H9 (cell line): ENCODE results near the gene ZNF683. TPM values are rescaled to one million over a fixed set of nuclear protein-coding genes. Genes with fewer than 3 reads are reported as not detected.
A peak's percentile ranks its signal among the peaks of the same experiment; 100 is the strongest.

Source experiments
- DNase-seq: peaks from one replicate; pipeline ENCODE4 v3.0.0-alpha.2; 2017
- H2AFZ ChIP-seq: one replicate; pipeline ENCODE4 v1.6.1; 2013; ENCODE audit warnings: mild to moderate bottlenecking, low read length, control low read depth, moderate library complexity
- H2AK5ac ChIP-seq: 2 replicates; pipeline ENCODE4 v1.6.1; 2013; ENCODE audit warnings: low read length, control low read depth, mixed read lengths; ENCODE audit not compliant: insufficient read length
- H2BK120ac ChIP-seq: one replicate; pipeline ENCODE4 v1.6.1; 2013; ENCODE audit warnings: low read depth, mild to moderate bottlenecking, low read length, control low read depth, inconsistent platforms; ENCODE audit not compliant: poor library complexity, severe bottlenecking
- H2BK12ac ChIP-seq: 2 replicates; pipeline ENCODE4 v1.6.1; 2013; ENCODE audit warnings: low read length, control low read depth, mixed read lengths, low read depth; ENCODE audit not compliant: insufficient read length
- H2BK15ac ChIP-seq: 2 replicates; pipeline ENCODE4 v1.6.1; 2013; ENCODE audit warnings: low read depth, low read length, control low read depth
- H2BK20ac ChIP-seq: one replicate; pipeline ENCODE4 v1.6.1; 2013; ENCODE audit warnings: low read depth, mild to moderate bottlenecking, low read length, control low read depth, inconsistent platforms; ENCODE audit not compliant: poor library complexity, severe bottlenecking
- H2BK5ac ChIP-seq: 2 replicates; pipeline ENCODE4 v1.6.1; 2013; ENCODE audit warnings: low read length, control low read depth, mixed read lengths; ENCODE audit not compliant: insufficient read length
- H3K14ac ChIP-seq: 2 replicates; pipeline ENCODE4 v1.6.1; 2013; ENCODE audit warnings: low read length, control low read depth; ENCODE audit not compliant: insufficient read depth
- H3K18ac ChIP-seq: 2 replicates; pipeline ENCODE4 v1.6.1; 2013; ENCODE audit warnings: low read depth, mild to moderate bottlenecking, mixed read lengths, low read length, control low read depth; ENCODE audit not compliant: insufficient read length
- H3K23ac ChIP-seq: 2 replicates; pipeline ENCODE4 v1.6.1; 2013; ENCODE audit warnings: low read length, control low read depth, mixed read lengths, low read depth; ENCODE audit not compliant: insufficient read length
- H3K23me2 ChIP-seq: 2 replicates; pipeline ENCODE4 v1.6.1; 2013; ENCODE audit warnings: low read depth, mild to moderate bottlenecking, mixed read lengths, low read length, control low read depth; ENCODE audit not compliant: insufficient read length, poor library complexity, severe bottlenecking
- H3K27ac ChIP-seq: 2 replicates; pipeline ENCODE4 v1.5.1; 2013; ENCODE audit warnings: low read length, control low read depth, mixed read lengths, low read depth; ENCODE audit not compliant: insufficient read length
- H3K27me3 ChIP-seq: 2 replicates; pipeline ENCODE4 v1.6.1; 2013; ENCODE audit warnings: low read length, control low read depth, inconsistent platforms; ENCODE audit not compliant: insufficient read depth
- H3K4ac ChIP-seq: 2 replicates; pipeline ENCODE4 v1.6.1; 2013; ENCODE audit warnings: low read depth, mild to moderate bottlenecking, control low read depth, inconsistent platforms, low read length, moderate library complexity
- H3K4me1 ChIP-seq: 2 replicates; pipeline ENCODE4 v1.6.1; 2013; ENCODE audit warnings: low read length, control low read depth, inconsistent platforms; ENCODE audit not compliant: insufficient read depth
- H3K4me2 ChIP-seq: 2 replicates; pipeline ENCODE4 v1.6.1; 2013; ENCODE audit warnings: low read length, control low read depth, mixed read lengths; ENCODE audit not compliant: insufficient read length, insufficient read depth
- H3K56ac ChIP-seq: 2 replicates; pipeline ENCODE4 v1.6.1; 2013; ENCODE audit warnings: low read depth, mild to moderate bottlenecking, mixed read lengths, low read length, control low read depth; ENCODE audit not compliant: insufficient read length
- H3K79me1 ChIP-seq: 2 replicates; pipeline ENCODE4 v1.6.1; 2013; ENCODE audit warnings: low read depth, mild to moderate bottlenecking, moderate library complexity, low read length, control low read depth, inconsistent platforms; ENCODE audit not compliant: insufficient read depth, poor library complexity, severe bottlenecking
- H3K79me2 ChIP-seq: 2 replicates; pipeline ENCODE4 v1.6.1; 2013; ENCODE audit warnings: low read length, control low read depth, inconsistent platforms; ENCODE audit not compliant: insufficient read depth
- H3K9ac ChIP-seq: 2 replicates; pipeline ENCODE4 v1.6.1; 2013; ENCODE audit warnings: low read length, control low read depth, mixed read lengths; ENCODE audit not compliant: insufficient read length; ENCODE audit errors: extremely low read depth
- H3K9me3 ChIP-seq: one replicate; pipeline ENCODE4 v1.6.1; 2013; ENCODE audit warnings: low read depth, low read length, inconsistent platforms; ENCODE audit not compliant: control insufficient read depth
- H3T11ph ChIP-seq: one replicate; pipeline ENCODE4 v1.6.1; 2013; ENCODE audit warnings: mild to moderate bottlenecking, low read length, control low read depth, inconsistent platforms
- H4K20me1 ChIP-seq: one replicate; pipeline ENCODE4 v1.6.1; 2013; ENCODE audit not compliant: control insufficient read depth, insufficient read length, insufficient read depth
- H4K5ac ChIP-seq: 2 replicates; pipeline ENCODE4 v1.6.1; 2013; ENCODE audit warnings: low read depth, mild to moderate bottlenecking, mixed read lengths, low read length, control low read depth; ENCODE audit not compliant: insufficient read length
- H4K8ac ChIP-seq: replicated peaks from 2 replicates; pipeline ENCODE4 v1.6.1; 2013; ENCODE audit warnings: low read length, control low read depth, mixed read lengths, low read depth; ENCODE audit not compliant: insufficient read length
- H4K91ac ChIP-seq: 2 replicates; pipeline ENCODE4 v1.6.1; 2013; ENCODE audit warnings: low read depth, mild to moderate bottlenecking, moderate library complexity, mixed read lengths, low read length, control low read depth; ENCODE audit not compliant: insufficient read length
- H3K27ac Mint-ChIP-seq, 3 experiments: 2 replicates in 2 of 3; 3 replicates in 1 of 3; pipeline ENCODE4 v1.8.0; 2020 to 2021; ENCODE audit warnings: mixed read lengths in 3 of 3, mild to moderate bottlenecking in 1 of 3, moderate library complexity in 1 of 3
- H3K27me3 Mint-ChIP-seq: 2 replicates; pipeline ENCODE4 v1.8.0; 2021; ENCODE audit warnings: low read depth, mild to moderate bottlenecking, moderate library complexity, mixed read lengths
- H3K36me3 Mint-ChIP-seq, 3 experiments: 2 replicates in 2 of 3; 3 replicates in 1 of 3; pipeline ENCODE4 v1.8.0; 2020 to 2021; ENCODE audit warnings: low read depth in 3 of 3, mixed read lengths in 3 of 3; ENCODE audit not compliant: insufficient read depth in 1 of 3
- H3K4me1 Mint-ChIP-seq, 2 experiments: 2 replicates each; pipeline ENCODE4 v1.8.0; 2020; ENCODE audit warnings: mixed read lengths in 2 of 2
- H3K4me3 Mint-ChIP-seq, 2 experiments: 2 replicates in 1 of 2; 3 replicates in 1 of 2; pipeline ENCODE4 v1.8.0; 2020 to 2021; ENCODE audit warnings: mild to moderate bottlenecking in 2 of 2, mixed read lengths in 2 of 2, moderate library complexity in 1 of 2
- H3K9me3 Mint-ChIP-seq, 2 experiments: 2 replicates in 1 of 2; 3 replicates in 1 of 2; pipeline ENCODE4 v1.8.0; 2020; ENCODE audit warnings: mild to moderate bottlenecking in 2 of 2, mixed read lengths in 2 of 2, moderate library complexity in 1 of 2
- CTCF ChIP-seq: fragments of 200-600 bp; sonication (generic); conservative IDR thresholded peaks from 3 replicates; pipeline ENCODE4 v1.8.0; 2021; ENCODE audit warnings: antibody characterized with exemption, mild to moderate bottlenecking
- WGBS: extraction: QIAGEN DNeasy Blood & Tissue Kit; methylation state at CpG from one replicate; pipeline ENCODE4 v1.1.7; 2013; ENCODE audit warnings: missing lambda C conversion rate, low lambda C conversion rate, mixed read lengths; ENCODE audit not compliant: insufficient read length; ENCODE audit errors: extremely low coverage; 5-methylcytosine and 5-hydroxymethylcytosine counted together
- total RNA-seq: library from RNA; stranded (reverse); gene quantifications from 2 replicates; pipeline ENCODE4 v1.2.1, GENCODE V29; 2021

Gene ZNF683
- total RNA-seq, 1 experiment from 2014 or later = not detected

- Histone ChIP-seq H3K27ac (no peak overlapping the region), H3K23me2 (no peaks in the 10 kb centered on the region), H2AFZ (no peak overlapping the region), H4K20me1 (no peaks in the 10 kb centered on the region), H4K5ac (no peak overlapping the region), H3K9ac (no peak overlapping the region), H3K9me3 (no peaks in the 10 kb centered on the region), H2AK5ac (no peak overlapping the region), H3K14ac (no peak overlapping the region), H4K8ac (no peak overlapping the region), H3K79me1 (no peaks in the 10 kb centered on the region), H3K18ac (no peak overlapping the region), H2BK120ac (no peak overlapping the region), H3K56ac (no peak overlapping the region), H3K4me2 (no peak overlapping the region), H3K23ac (no peak overlapping the region), H4K91ac (no peak overlapping the region), H2BK15ac (no peak overlapping the region), H3K27me3 (no peaks in the 10 kb centered on the region), H2BK5ac (no peak overlapping the region), H3K4ac (no peak overlapping the region), H2BK12ac (no peak overlapping the region), H3T11ph (no peak overlapping the region), H3K79me2 (no peaks in the 10 kb centered on the region), H3K4me1 (peaks cover 2% of the 10 kb centered on the region; the same call in 1 of the 2 replicates), H2BK20ac (no peak overlapping the region)
- H3K27ac Mint-ChIP-seq = peak overlapping the region in 1 of 3 experiments; percentile 30; a peak in 1 of 7 replicates
- no peaks in the 10 kb centered on the region for H3K36me3 Mint-ChIP-seq
- H3K27me3 Mint-ChIP-seq = peaks cover 2% of the 10 kb centered on the region; the same call in 1 of the 2 replicates
- no peak for TF ChIP-seq CTCF
- DNase-seq = no peak
- H3K4me1 Mint-ChIP-seq = peaks cover 3 to 7% of the 10 kb centered on the region in 2 experiments
- H3K4me3 Mint-ChIP-seq = no peak overlapping the region
- WGBS = no CpG with 5 or more reads among the region's 3 CpGs
- no peaks in the 10 kb centered on the region for H3K9me3 Mint-ChIP-seq
Observed at GRCh38 chr1:26384076-26384475, 11.5 kb upstream of the ZNF683 start.
